Measurements from ENCODE around the gene SGO1. TPM values are rescaled to one million over a fixed set of nuclear protein-coding genes. Genes with fewer than 3 reads are reported as not detected.

SGO1 gene
- total RNA-seq, 4 donors from 2014 or later = 0.87 TPM; not detected in 3

DNA sequence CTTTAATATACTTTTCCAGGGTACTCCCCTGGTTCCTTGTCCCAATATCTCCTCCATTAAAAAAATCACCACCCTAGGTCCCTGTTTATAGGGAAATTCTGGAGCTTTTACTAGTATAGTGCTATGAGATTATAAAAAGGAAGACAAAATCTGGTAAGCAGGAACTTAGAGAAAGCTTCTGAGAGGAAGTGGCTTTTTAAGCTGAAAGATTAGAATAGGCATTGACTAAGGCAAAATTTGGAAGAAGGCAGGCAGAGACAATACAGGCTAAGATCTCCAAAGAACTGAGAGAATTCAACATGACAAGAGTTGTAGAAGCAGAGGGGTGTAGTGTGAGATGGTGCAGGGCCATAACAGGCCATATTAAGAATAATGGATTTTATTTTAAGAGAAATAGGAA, 25.8 kb downstream of the SGO1 start:
- Histone ChIP-seq H3K27ac (no peak overlapping the region), H3K27me3 (no peaks in the 10 kb centered on the region), H3K9me3 (no peaks in the 10 kb centered on the region), H3K4me3 (no peak overlapping the region), H3K36me3 (peaks cover 0 to 4% (median 0%) of the 10 kb centered on the region in 3 donors), H3K4me1 (peaks cover 0 to 5% (median 0%) of the 10 kb centered on the region in 4 donors)
- TF ChIP-seq, protein P1, sequence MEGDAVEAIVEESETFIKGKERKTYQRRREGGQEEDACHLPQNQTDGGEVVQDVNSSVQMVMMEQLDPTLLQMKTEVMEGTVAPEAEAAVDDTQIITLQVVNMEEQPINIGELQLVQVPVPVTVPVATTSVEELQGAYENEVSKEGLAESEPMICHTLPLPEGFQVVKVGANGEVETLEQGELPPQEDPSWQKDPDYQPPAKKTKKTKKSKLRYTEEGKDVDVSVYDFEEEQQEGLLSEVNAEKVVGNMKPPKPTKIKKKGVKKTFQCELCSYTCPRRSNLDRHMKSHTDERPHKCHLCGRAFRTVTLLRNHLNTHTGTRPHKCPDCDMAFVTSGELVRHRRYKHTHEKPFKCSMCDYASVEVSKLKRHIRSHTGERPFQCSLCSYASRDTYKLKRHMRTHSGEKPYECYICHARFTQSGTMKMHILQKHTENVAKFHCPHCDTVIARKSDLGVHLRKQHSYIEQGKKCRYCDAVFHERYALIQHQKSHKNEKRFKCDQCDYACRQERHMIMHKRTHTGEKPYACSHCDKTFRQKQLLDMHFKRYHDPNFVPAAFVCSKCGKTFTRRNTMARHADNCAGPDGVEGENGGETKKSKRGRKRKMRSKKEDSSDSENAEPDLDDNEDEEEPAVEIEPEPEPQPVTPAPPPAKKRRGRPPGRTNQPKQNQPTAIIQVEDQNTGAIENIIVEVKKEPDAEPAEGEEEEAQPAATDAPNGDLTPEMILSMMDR (IDR thresholded peaks at IDR 0.05) = no peak
- no peak for TF ChIP-seq EP300 (IDR thresholded peaks at IDR 0.05)
- TF ChIP-seq POLR2A (IDR thresholded peaks at IDR 0.05) = no peak
- DNase-seq (ENCODE audit: low spot score in 2 of 2) = no peak

DNA sequence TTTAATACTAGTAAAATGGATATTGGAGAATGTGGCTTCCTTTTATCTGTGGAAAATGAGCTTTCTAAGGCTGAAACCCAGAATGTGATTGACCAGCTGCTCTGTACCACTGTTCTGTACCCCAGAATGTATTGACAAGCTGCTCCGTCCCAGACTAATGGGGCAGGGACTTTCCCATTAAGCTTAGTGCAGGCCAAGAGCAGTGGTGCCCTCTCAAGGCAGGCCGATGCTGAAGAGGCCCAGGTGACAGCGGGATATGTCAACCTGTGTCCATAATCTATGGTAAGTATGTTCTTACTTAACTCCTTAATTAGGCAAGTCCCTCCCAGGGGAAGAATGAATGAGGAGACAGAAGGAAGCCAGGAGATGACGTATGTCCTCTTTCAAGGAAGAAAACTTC, 31.1 kb downstream of the SGO1 start:
- no peak overlapping the region for H3K4me3 ChIP-seq
- 83 to 96% methylated on average over 4 of the region's 4 CpGs for WGBS, 2 donors
- H3K27me3 ChIP-seq = no peaks in the 10 kb centered on the region
- H3K36me3 ChIP-seq = peaks cover 0 to 39% (median 0%) of the 10 kb centered on the region in 3 donors
- peaks cover 0 to 3% (median 0%) of the 10 kb centered on the region in 4 donors for H3K4me1 ChIP-seq
- TF ChIP-seq EP300 (IDR thresholded peaks at IDR 0.05) = no peak
- TF ChIP-seq, protein P1 (IDR thresholded peaks at IDR 0.05) = no peak
- no peak for TF ChIP-seq POLR2A (IDR thresholded peaks at IDR 0.05)
- H3K27ac ChIP-seq = no peak overlapping the region
- H3K9me3 ChIP-seq = no peaks in the 10 kb centered on the region
- DNase-seq (ENCODE audit: low spot score in 2 of 2) = no peak

DNA sequence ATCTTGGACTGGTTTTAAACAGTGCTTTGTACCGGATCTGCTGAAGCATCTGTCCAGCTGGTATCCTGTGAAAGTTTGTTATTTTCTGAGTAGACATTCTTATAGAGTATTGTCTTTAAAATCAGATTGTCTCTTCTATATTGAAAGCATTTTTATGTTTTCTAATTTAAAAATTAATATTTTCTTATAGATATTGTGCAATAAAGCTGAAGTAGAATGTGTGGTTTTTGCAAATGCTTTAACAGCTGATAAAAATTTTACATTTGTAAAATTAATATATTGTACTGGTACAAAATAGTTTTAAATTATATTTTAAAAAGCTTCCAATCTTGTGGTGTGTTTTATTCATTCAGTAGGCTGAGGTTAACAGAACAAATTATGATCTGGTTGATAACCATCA, 31.9 kb downstream of the SGO1 start:
- TF ChIP-seq, protein P1 (IDR thresholded peaks at IDR 0.05) = no peak
- no peak for TF ChIP-seq EP300 (IDR thresholded peaks at IDR 0.05)
- TF ChIP-seq POLR2A (IDR thresholded peaks at IDR 0.05) = no peak
- no peaks in the 10 kb centered on the region for H3K4me1 ChIP-seq
- no peak overlapping the region for H3K27ac ChIP-seq
- no peaks in the 10 kb centered on the region for H3K27me3 ChIP-seq
- no peak for DNase-seq (ENCODE audit: low spot score in 2 of 2)
- WGBS, 2 donors = 89 to 96% methylated on average over 1 of the region's 1 CpG
- H3K36me3 ChIP-seq = peaks cover 0 to 47% (median 0%) of the 10 kb centered on the region in 3 donors
- H3K9me3 ChIP-seq = no peaks in the 10 kb centered on the region
- no peak overlapping the region for H3K4me3 ChIP-seq

DNA sequence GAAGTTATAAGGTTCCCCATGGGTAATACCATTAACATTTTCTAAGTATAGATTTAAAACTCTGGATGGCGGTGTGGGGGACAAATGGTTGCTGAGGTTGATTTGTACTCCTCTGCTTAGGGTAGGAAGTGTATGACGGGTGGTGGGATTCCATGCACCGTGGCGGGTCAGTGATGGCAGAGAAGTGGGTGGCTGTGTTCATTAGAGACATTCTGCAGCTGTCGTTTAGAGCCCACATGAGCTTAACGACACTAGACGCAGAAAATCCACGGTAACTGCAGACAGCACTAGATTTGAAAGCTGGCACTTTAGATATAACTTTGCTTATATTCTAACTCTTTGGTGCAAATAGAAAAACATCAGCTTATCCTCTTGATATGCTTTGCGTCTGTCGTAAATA, 37.5 kb downstream of the SGO1 start:
- peaks cover 0 to 61% (median 0%) of the 10 kb centered on the region in 3 donors for H3K36me3 ChIP-seq
- TF ChIP-seq, protein P1 (IDR thresholded peaks at IDR 0.05) = no peak
- TF ChIP-seq POLR2A (IDR thresholded peaks at IDR 0.05) (no peak), EP300 (IDR thresholded peaks at IDR 0.05) (no peak)
- DNase-seq (ENCODE audit: low spot score in 2 of 2) = no peak
- 86 to 87% methylated on average over 10 of the region's 10 CpGs for WGBS, 2 donors
- H3K27me3 ChIP-seq = no peaks in the 10 kb centered on the region
- no peak overlapping the region for H3K4me3 ChIP-seq
- H3K27ac ChIP-seq = no peak overlapping the region
- no peaks in the 10 kb centered on the region for H3K4me1 ChIP-seq
- no peaks in the 10 kb centered on the region for H3K9me3 ChIP-seq

DNA sequence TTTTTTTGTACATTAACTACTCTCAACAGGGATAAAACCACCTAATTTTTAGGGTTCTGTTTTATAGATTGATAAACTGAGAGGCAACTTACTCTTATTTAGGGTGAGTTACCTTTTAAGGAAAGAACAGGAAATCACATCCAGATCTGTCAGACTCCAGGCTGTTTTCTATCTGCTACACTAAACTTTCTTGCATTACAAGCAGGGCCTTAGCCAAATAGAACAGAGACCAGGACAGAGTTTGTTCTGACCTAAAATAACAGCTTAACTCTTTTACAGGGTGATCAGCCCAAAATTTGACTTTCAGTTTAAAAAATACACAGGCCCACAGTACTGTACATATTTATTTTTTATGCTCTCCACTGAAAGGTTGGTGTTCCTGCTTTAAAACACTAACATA, 38.6 kb downstream of the SGO1 start:
- H3K4me3 ChIP-seq = no peak overlapping the region
- H3K27ac ChIP-seq = no peak overlapping the region
- no peak for DNase-seq (ENCODE audit: low spot score in 2 of 2)
- peaks cover 0 to 1% (median 0%) of the 10 kb centered on the region in 4 donors for H3K4me1 ChIP-seq
- H3K36me3 ChIP-seq = peaks cover 0 to 55% (median 0%) of the 10 kb centered on the region in 3 donors
- no peaks in the 10 kb centered on the region for H3K9me3 ChIP-seq
- H3K27me3 ChIP-seq = no peaks in the 10 kb centered on the region
- TF ChIP-seq EP300 (IDR thresholded peaks at IDR 0.05) = no peak
- TF ChIP-seq POLR2A (IDR thresholded peaks at IDR 0.05) = no peak
- TF ChIP-seq, protein P1 (IDR thresholded peaks at IDR 0.05) = no peak

All from tibial nerve (tissue), 4 donors.